Glutamatergic neuron (in vitro differentiated cells): ENCODE results near the gene CLASRP. TPM values are rescaled to one million over a fixed set of nuclear protein-coding genes. Genes with fewer than 3 reads are reported as not detected.

Source experiments
- DNase-seq: peaks from one replicate; pipeline ENCODE4 v3.0.0; 2022
- H3K27ac Mint-ChIP-seq: one replicate; pipeline ENCODE4 v1.8.0; 2020; ENCODE audit warnings: mild to moderate bottlenecking, mixed read lengths, inconsistent platforms; ENCODE audit not compliant: unreplicated experiment
- H3K27me3 Mint-ChIP-seq: one replicate; pipeline ENCODE4 v1.8.0; 2020; ENCODE audit warnings: mild to moderate bottlenecking, moderate library complexity, mixed read lengths, inconsistent platforms; ENCODE audit not compliant: unreplicated experiment
- H3K36me3 Mint-ChIP-seq: one replicate; pipeline ENCODE4 v1.8.0; 2020; ENCODE audit warnings: mild to moderate bottlenecking, mixed read lengths, inconsistent platforms; ENCODE audit not compliant: unreplicated experiment
- H3K4me1 Mint-ChIP-seq: one replicate; pipeline ENCODE4 v1.8.0; 2020; ENCODE audit warnings: mild to moderate bottlenecking, low read depth, mixed read lengths, inconsistent platforms; ENCODE audit not compliant: unreplicated experiment
- H3K4me3 Mint-ChIP-seq: one replicate; pipeline ENCODE4 v1.8.0; 2020; ENCODE audit warnings: mild to moderate bottlenecking, mixed read lengths, inconsistent platforms; ENCODE audit not compliant: unreplicated experiment
- H3K9me3 Mint-ChIP-seq: one replicate; pipeline ENCODE4 v1.8.0; 2020; ENCODE audit warnings: mild to moderate bottlenecking, moderate library complexity, mixed read lengths, inconsistent platforms; ENCODE audit not compliant: unreplicated experiment
- total RNA-seq: library from RNA; stranded (reverse); fragmentation: NEBNext Ultra II Directional; extraction: Animal tissue kit (Norgen Biotek cat#: 25700); gene quantifications from one replicate; pipeline ENCODE4 v1.2.1, GENCODE V29; 2021; ENCODE audit not compliant: unreplicated experiment
- TF ChIP-seq, protein P1 (sequence below): fragments of 200-600 bp; sonication (generic); IDR thresholded peaks from one replicate; pipeline ENCODE4 v1.5.0; 2021; ENCODE audit not compliant: partially characterized antibody, unreplicated experiment

Gene CLASRP
- total RNA-seq, 1 donor from 2014 or later = 127 TPM

DNA sequence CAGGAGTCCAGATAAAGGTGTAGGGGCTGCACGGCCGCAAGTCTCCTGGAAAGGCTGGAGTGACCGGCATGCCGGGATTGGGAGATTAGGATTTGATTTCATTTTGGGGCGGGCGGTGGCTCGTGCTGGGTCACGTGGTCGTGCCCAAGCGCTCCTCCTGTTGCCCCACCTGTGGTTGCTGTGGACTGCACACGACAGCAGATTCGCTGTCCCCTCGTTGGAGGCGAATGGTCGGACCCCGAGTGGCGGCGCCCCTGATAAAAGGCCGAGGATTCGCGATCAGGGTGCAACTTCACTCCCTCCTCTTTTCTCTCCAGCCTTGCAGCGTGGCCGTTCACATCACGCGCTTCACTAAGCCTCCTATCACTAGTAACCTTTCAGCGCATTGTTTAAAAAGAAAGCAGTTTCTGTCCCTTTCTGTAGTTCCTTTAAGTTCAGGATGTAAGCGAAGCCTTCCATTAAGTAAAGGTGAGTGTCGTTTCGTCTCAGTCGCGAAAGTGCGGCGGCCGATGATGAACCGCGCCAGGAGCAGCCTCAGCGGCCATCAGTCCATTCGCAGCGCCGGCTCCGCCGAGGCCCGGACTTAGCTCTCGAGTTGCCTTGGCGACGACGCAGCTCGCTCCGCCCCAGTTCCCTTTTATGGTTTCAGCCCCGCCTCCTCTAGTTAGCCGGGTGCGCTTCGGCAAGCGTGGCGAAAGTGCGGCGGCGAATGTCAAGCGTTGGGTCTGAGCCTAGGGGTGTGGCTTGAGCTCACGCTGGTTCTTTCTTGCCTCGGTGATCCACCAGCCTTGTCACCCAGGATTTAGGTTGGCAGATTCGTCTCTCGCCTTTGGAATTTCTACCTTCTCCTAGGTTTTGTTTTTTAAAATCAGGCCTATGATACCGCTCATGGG is 52.4 kb downstream of the CLASRP start:
- TF ChIP-seq, protein P1, sequence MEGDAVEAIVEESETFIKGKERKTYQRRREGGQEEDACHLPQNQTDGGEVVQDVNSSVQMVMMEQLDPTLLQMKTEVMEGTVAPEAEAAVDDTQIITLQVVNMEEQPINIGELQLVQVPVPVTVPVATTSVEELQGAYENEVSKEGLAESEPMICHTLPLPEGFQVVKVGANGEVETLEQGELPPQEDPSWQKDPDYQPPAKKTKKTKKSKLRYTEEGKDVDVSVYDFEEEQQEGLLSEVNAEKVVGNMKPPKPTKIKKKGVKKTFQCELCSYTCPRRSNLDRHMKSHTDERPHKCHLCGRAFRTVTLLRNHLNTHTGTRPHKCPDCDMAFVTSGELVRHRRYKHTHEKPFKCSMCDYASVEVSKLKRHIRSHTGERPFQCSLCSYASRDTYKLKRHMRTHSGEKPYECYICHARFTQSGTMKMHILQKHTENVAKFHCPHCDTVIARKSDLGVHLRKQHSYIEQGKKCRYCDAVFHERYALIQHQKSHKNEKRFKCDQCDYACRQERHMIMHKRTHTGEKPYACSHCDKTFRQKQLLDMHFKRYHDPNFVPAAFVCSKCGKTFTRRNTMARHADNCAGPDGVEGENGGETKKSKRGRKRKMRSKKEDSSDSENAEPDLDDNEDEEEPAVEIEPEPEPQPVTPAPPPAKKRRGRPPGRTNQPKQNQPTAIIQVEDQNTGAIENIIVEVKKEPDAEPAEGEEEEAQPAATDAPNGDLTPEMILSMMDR = no peak
- Mint-ChIP-seq H3K36me3 (no peaks in the 10 kb centered on the region), H3K27me3 (peaks cover 9% of the 10 kb centered on the region), H3K27ac (peak overlapping the region; percentile 99), H3K9me3 (peaks cover 17% of the 10 kb centered on the region), H3K4me1 (peaks cover 22% of the 10 kb centered on the region), H3K4me3 (peak overlapping the region; percentile 92)
- peak; percentile 99 for DNase-seq

DNA sequence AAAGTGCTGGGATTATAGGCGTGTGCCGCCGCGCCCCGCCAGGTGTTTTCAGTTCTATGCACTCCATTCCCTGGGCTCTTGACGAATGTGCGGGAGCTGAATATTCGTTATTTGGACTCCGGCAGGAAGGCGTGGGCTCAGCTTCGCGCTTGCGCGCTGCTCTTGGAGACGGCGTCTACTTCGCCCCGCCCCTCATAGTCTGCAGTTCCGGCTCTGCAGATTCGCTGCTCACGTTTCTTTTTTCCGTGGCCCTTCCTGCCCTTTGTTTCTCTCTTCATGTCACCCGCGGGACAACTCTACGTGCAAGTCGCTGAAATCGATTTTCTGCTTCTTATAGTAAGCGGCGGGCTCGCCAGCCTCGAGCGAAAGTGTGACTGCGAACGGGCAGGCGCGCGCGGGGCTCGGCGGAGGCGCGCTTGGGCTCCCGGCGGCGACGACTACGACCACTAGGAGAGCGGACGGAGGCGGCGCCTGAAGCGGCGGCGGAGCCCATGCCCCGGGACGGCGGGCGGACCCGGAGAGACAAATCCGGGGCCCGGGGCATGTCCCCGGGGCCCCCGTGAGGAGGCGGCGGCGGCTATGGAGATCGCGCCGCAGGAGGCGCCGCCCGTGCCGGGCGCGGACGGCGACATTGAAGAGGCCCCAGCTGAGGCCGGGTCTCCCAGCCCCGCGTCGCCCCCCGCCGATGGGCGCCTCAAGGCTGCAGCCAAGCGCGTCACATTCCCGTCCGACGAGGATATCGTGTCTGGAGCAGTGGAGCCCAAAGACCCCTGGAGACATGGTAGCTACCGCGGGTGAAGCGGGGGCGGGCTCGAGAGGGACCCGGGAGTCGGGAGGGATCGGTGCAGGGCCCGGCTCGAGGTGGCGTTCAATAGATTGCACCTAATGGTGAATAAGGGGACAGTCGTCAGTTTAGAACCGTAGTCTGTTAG is 54.2 kb downstream of the CLASRP start, which contains the start of gene PPP1R37:
Gene PPP1R37, plus strand, starts transcription at position 433 of the 932 bp plus-strand sequence. Its CDS starts 147 bp downstream, at position 580.
- TF ChIP-seq, protein P1 = no peak
- peak; percentile 92 for DNase-seq
- H3K9me3 Mint-ChIP-seq = peaks cover 20% of the 10 kb centered on the region
- peaks cover 34% of the 10 kb centered on the region for H3K4me1 Mint-ChIP-seq
- H3K4me3 Mint-ChIP-seq = peak within 1 kb of the TSS; percentile 98
- peak within 1 kb of the TSS; percentile 99 for H3K27ac Mint-ChIP-seq
- H3K27me3 Mint-ChIP-seq = peaks cover 12% of the 10 kb centered on the region
- H3K36me3 Mint-ChIP-seq = no peaks in the 10 kb centered on the region

DNA sequence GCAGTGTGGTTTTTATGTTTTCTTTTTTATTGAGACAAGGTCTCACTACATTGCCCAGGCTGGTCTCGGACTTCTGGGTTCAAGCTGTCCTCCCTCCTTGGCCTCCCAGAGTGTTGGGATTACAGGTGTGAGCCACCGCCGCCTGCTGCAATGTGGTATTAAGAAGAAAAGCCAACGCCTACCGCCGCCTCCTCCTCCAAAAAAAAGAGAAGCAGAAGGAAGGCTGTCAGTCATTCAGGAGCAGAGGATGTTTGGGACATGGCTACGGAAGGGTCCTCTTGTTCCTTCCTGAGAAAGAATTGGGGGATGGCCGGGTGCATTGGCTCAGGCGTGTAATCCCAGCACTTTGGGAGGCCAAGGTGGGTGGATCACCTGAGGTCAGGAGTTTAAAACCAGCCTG is 55.3 kb downstream of the CLASRP start:
- peaks cover 24% of the 10 kb centered on the region for H3K9me3 Mint-ChIP-seq
- peak overlapping the region; percentile 90 for H3K27ac Mint-ChIP-seq
- peak overlapping the region; percentile 98 for H3K4me3 Mint-ChIP-seq
- DNase-seq = no peak
- TF ChIP-seq, protein P1 = no peak
- peaks cover 46% of the 10 kb centered on the region for H3K4me1 Mint-ChIP-seq
- no peaks in the 10 kb centered on the region for H3K36me3 Mint-ChIP-seq
- H3K27me3 Mint-ChIP-seq = peaks cover 15% of the 10 kb centered on the region

DNA sequence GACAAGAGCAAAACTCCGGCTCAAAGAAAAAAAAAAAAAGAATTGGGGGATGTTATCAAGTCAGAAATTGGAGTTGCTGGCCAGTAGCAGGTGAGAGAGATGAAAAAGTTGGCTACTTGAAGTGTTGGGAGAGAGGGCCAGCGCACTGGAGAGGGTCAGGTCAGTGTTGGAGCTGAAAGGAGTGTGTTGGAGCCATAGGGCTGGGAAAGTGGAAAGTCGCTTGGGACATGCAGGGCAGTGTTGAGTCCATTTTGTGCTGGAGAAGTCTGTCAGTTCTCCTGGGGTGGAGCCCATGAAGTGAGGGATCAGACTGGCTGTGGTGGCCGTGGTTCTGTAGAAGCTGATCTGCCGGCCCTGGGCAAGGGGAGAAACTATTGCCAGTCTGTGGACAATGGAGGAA is 55.9 kb downstream of the CLASRP start:
- H3K4me3 Mint-ChIP-seq = peak overlapping the region; percentile 98
- peaks cover 24% of the 10 kb centered on the region for H3K9me3 Mint-ChIP-seq
- TF ChIP-seq, protein P1 = no peak
- no peak for DNase-seq
- H3K4me1 Mint-ChIP-seq = peaks cover 50% of the 10 kb centered on the region
- peaks cover 17% of the 10 kb centered on the region for H3K27me3 Mint-ChIP-seq
- H3K36me3 Mint-ChIP-seq = no peaks in the 10 kb centered on the region
- peak overlapping the region; percentile 46 for H3K27ac Mint-ChIP-seq
